Cardiac muscle cell (in vitro differentiated cells and primary cell): ENCODE results near the gene IVNS1ABP. TPM values are rescaled to one million over a fixed set of nuclear protein-coding genes. Genes with fewer than 3 reads are reported as not detected.
"Not testable (repeated sequence)": the region's sequence is repeated elsewhere in the genome, so short reads cannot be mapped to it uniquely, and the experiment has no call there.

ENCODE experiments used
- DNase-seq, 2 donors: peaks; one replicate each; pipeline versions ENCODE4 v3.0.0 to v3.0.0-alpha.2; 2010 to 2017; ENCODE audit warnings: low read depth in 1 of 2, low spot score in 1 of 2
- H3K27ac ChIP-seq: fragments of 200-600 bp; sonication (generic); 2 replicates; pipeline ENCODE4 v1.5.1; 2016
- H3K27me3 ChIP-seq: fragments of 200-600 bp; sonication (generic); 2 replicates; pipeline ENCODE4 v1.6.0; 2016; ENCODE audit warnings: control low read depth
- H3K36me3 ChIP-seq: fragments of 200-600 bp; sonication (generic); 2 replicates; pipeline ENCODE4 v1.5.1; 2016; ENCODE audit warnings: control low read depth
- H3K4me1 ChIP-seq: fragments of 200-600 bp; sonication (generic); 2 replicates; pipeline ENCODE4 v1.8.1; 2017; ENCODE audit warnings: low read depth, mild to moderate bottlenecking, mixed run types
- H3K4me3 ChIP-seq: fragments of 200-600 bp; sonication (generic); 2 replicates; pipeline ENCODE4 v1.5.1; 2016; ENCODE audit warnings: mild to moderate bottlenecking
- H3K9me3 ChIP-seq: fragments of 200-600 bp; sonication (generic); 2 replicates; pipeline ENCODE4 v1.5.1; 2017; ENCODE audit warnings: low read depth, mild to moderate bottlenecking, control low read depth
- CTCF ChIP-seq: IDR thresholded peaks from 2 replicates; pipeline ENCODE4 v1.5.1; 2012; ENCODE audit warnings: low read depth, mild to moderate bottlenecking, low read length
- polyA plus RNA-seq: library from polyadenylated mRNA; unstranded; fragments of >200 nt; fragmentation: Nextera tagmentation; extraction: Ambion mirVana; gene quantifications from 2 replicates; pipeline ENCODE4 v1.2.1, GENCODE V29; 2016
- total RNA-seq: library from RNA; depleted of rRNA; stranded (reverse); fragments of >200 nt; gene quantifications from 2 replicates; pipeline ENCODE4 v1.2.3, GENCODE V29; 2016

IVNS1ABP gene
- total and polyA plus RNA-seq, 2 experiments from 2014 or later, result 48.8 to 49.6 TPM

GRCh38 chr1:185260611-185261010 is 56.4 kb downstream of the IVNS1ABP start:
- H3K4me3 ChIP-seq, result no peak overlapping the region
- DNase-seq, result no peak
- no peak for TF ChIP-seq CTCF

GRCh38 chr1:185258676-185259075 is 58.4 kb downstream of the IVNS1ABP start:
- Histone ChIP-seq H3K27ac (peak overlapping the region; percentile 70), H3K4me3 (no peak overlapping the region), H3K36me3 (no peaks in the 10 kb centered on the region), H3K9me3 (no peaks in the 10 kb centered on the region), H3K27me3 (no peaks in the 10 kb centered on the region), H3K4me1 (peaks cover 34% of the 10 kb centered on the region)
- no peak for TF ChIP-seq CTCF
- peak in 1 of 2 donors; percentile 63 for DNase-seq

More at GRCh38 chr1:185260611-185261010, 56.4 kb downstream of the IVNS1ABP start:
- Histone ChIP-seq H3K4me1 (peaks cover 34% of the 10 kb centered on the region), H3K36me3 (no peaks in the 10 kb centered on the region), H3K9me3 (no peaks in the 10 kb centered on the region), H3K27me3 (no peaks in the 10 kb centered on the region), H3K27ac (no peak overlapping the region)

GRCh38 chr1:185257950-185258208 is 59.2 kb downstream of the IVNS1ABP start:
- Histone ChIP-seq H3K4me1 (peaks cover 34% of the 10 kb centered on the region), H3K36me3 (no peaks in the 10 kb centered on the region), H3K9me3 (no peaks in the 10 kb centered on the region), H3K27me3 (no peaks in the 10 kb centered on the region), H3K27ac (no peak overlapping the region), H3K4me3 (no peak overlapping the region)
- no peak for TF ChIP-seq CTCF
- peak in 1 of 2 donors; percentile 63 for DNase-seq

- not testable (repeated sequence) for H3K4me3 ChIP-seq, H3K9me3 ChIP-seq, H3K27me3 ChIP-seq, H3K36me3 ChIP-seq, H3K27ac ChIP-seq, DNase-seq
- H3K4me1 ChIP-seq, result peaks cover 34% of the 10 kb centered on the region
These were observed 59.7 kb downstream of the IVNS1ABP start for GRCh38 chr1:185257116-185257949.

- not testable (repeated sequence) for H3K27me3 ChIP-seq, DNase-seq, H3K9me3 ChIP-seq, H3K27ac ChIP-seq, H3K36me3 ChIP-seq, H3K4me3 ChIP-seq
- peaks cover 32% of the 10 kb centered on the region for H3K4me1 ChIP-seq
These were observed 61.4 kb downstream of the IVNS1ABP start for GRCh38 chr1:185255595-185255994.

- H3K4me3 ChIP-seq, H3K36me3 ChIP-seq, H3K9me3 ChIP-seq, H3K4me1 ChIP-seq, DNase-seq, H3K27ac ChIP-seq: not testable (repeated sequence)
- H3K27me3 ChIP-seq, result peaks cover 11% of the 10 kb centered on the region
These were observed 64.6 kb downstream of the IVNS1ABP start for GRCh38 chr1:185252404-185252803.

- not testable (repeated sequence) for H3K4me1 ChIP-seq, H3K27ac ChIP-seq, H3K9me3 ChIP-seq, H3K36me3 ChIP-seq, DNase-seq, H3K4me3 ChIP-seq
- peaks cover 16% of the 10 kb centered on the region for H3K27me3 ChIP-seq
These were observed 65.1 kb downstream of the IVNS1ABP start for GRCh38 chr1:185251928-185252327.
